NCI-H2171 treated with DMSO at 0.1 percent for 48 hours (cell line): ENCODE measurements around the gene RAD51B.

Source experiments
- DNase-seq: peaks from one replicate; lab custom pipeline; 2025; lab: John Stamatoyannopoulos, UW

The RAD51B gene

GRCh38 chr14:68363843-68364767, 544.5 kb downstream of the RAD51B start:
- DNase-seq, result no peak

GRCh38 chr14:68364792-68365192, 545.2 kb downstream of the RAD51B start:
- DNase-seq, result no peak

- no peak for DNase-seq
These were observed 545.6 kb downstream of the RAD51B start for GRCh38 chr14:68365228-68365627.

GRCh38 chr14:68366656-68367055, 547.1 kb downstream of the RAD51B start:
- no peak for DNase-seq

- no peak for DNase-seq
These were observed 548.0 kb downstream of the RAD51B start for GRCh38 chr14:68367536-68367935.

- DNase-seq, result no peak
These were observed 549.3 kb downstream of the RAD51B start for GRCh38 chr14:68368850-68369249.

- no peak for DNase-seq
These were observed 549.9 kb downstream of the RAD51B start for GRCh38 chr14:68369281-68370056.

- DNase-seq, result no peak
These were observed 550.4 kb downstream of the RAD51B start for GRCh38 chr14:68370057-68370360.

- DNase-seq, result no peak
These were observed 552.8 kb downstream of the RAD51B start for GRCh38 chr14:68372368-68372767.

- DNase-seq, result no peak
These were observed 553.6 kb downstream of the RAD51B start for GRCh38 chr14:68373124-68373646.

- no peak for DNase-seq
These were observed 554.4 kb downstream of the RAD51B start for GRCh38 chr14:68373847-68374444.

GRCh38 chr14:68374682-68375081, 555.1 kb downstream of the RAD51B start:
- DNase-seq, result no peak

- no peak for DNase-seq
These were observed 555.8 kb downstream of the RAD51B start for GRCh38 chr14:68375376-68375775.

GRCh38 chr14:68376067-68376779, 556.6 kb downstream of the RAD51B start:
- no peak for DNase-seq

GRCh38 chr14:68377006-68377405, 557.4 kb downstream of the RAD51B start:
- no peak for DNase-seq

- no peak for DNase-seq
These were observed 557.9 kb downstream of the RAD51B start for GRCh38 chr14:68377459-68377858.

- DNase-seq, result no peak
These were observed 560.1 kb downstream of the RAD51B start for GRCh38 chr14:68379510-68380328.

- no peak for DNase-seq
These were observed 560.8 kb downstream of the RAD51B start for GRCh38 chr14:68380329-68380741.

GRCh38 chr14:68384335-68384734, 564.8 kb downstream of the RAD51B start:
- no peak for DNase-seq

- peak; percentile 23 for DNase-seq
These were observed 565.3 kb downstream of the RAD51B start for GRCh38 chr14:68384881-68385280.

GRCh38 chr14:68386446-68386845, 566.9 kb downstream of the RAD51B start:
- no peak for DNase-seq
